SIG-M5 (cell line): ENCODE results near the gene C10orf105.
A peak's percentile ranks its signal among the peaks of the same experiment; 100 is the strongest.

Experiments
- DNase-seq: peaks from one replicate; lab custom pipeline; 2025; lab: John Stamatoyannopoulos, UW

Gene C10orf105

DNA sequence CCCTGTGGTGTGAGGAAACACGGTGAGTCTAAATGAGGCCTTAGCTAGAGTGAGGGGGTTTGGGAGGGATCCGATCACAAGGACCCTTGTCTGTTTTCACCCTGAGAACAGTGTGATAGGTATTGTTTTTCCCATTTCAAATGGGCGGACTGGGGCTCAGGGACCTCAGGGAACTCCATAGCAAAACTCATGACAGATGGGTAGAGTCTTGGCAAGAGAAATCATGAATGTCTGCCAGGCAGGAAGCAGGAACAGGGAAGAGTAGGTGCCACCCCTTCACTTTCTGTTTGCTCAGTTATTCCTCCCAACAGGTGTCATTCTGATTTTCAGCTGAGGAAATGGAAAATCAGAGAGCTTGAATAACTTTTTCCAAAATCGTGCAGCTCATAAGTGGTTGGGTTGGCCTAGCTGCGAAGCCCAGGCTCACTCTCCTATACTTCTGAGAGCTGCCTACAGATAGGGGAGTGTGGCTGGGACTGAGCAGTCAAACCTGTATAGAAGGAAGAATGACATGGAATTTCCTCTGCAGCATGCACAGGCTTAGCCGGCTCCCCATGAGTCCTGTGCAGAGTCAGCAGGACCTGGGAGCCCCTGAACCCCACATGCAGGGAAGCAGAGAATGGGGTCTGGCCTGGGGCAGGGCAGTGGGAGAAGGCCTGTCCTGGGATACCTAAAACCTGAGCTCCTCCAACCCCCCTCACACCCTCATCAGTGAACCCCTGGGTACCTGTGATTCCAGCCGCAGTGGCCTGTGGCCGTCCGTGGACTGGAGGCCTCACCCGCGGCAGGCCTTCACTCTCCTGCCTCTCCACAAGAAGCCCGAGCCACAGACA lies 17.6 kb upstream of the C10orf105 start:
- no peak for DNase-seq

DNA sequence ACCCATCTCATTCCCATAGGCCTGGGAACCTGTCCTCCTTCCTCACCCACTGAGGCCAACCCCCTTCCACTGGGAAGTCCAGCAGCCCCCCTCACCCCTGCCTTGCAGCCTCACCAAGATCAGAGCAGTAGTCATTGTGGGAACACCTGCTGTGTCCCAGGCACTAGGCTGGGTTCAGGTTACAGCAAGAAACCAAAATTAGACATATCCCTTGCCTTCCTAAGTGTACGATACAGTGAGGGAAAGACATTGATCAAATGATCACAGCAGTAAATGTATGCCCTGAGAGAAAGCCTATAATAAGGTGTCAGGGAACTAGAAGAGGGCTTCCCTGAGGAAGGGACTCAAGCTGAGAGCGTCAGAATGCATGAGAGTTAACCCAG lies 17.0 kb upstream of the C10orf105 start:
- DNase-seq, result no peak

DNA sequence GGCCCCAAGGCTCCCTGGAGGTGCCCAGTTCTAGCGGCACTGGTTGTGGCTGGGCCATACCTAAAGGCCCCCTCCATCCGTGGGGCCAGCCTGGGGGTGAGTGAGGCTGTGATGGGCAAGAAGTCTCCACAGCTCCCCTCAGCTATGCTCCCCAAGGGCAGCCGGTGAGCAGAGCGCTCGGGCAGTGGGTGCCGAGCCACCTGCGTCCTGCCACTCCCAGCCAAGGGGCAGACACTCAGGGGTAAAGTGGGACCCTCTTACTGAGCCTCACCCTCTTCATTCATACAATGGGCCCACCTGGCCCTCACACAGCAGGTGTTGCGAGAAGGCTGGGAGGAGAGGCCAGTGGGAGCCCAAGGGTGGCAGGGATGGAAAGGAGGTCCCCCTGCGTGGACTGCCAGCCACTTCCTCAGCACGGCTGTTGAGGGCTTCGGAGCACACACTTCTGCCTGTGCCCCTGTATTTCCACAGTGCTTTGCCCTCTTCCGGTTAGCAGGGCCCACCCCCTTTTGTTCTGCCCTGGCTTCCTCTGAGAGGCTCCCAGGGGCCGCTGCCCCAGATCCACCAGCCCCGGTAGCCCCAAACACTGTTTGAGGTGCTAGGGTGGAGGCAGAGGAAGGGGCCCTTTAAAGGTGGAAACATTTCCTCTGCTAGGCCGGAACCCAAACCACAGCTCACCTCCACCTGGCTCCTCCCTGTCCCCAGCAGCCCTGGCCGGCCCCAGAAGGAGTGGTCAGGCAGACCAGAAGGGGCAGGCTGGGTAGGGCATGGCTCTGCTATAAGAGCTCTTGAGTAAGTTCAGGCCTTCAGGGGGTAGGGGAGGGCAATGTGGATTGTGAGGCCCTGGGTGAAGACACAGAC lies 16.4 kb upstream of the C10orf105 start:
- no peak for DNase-seq

DNA sequence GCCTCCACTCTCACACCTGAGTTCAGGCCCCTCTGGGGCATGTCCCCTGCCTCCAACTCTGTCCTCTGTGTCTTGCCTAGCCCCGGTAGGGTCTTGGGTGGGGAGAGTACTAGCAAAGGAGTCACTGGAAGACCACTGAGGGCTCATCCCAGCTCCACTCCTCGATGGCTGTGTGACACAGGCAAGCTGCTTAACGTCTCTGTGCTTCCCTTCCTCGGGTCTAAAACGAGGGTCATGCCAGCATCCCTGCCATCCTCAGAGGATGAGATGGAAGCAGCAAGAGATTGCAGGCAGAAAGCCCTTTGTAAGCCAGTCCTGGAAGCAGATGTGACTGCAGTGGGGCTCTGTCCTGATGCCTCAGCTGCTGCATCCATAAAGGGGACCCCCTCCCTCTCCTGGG lies 15.2 kb upstream of the C10orf105 start:
- no peak for DNase-seq

DNA sequence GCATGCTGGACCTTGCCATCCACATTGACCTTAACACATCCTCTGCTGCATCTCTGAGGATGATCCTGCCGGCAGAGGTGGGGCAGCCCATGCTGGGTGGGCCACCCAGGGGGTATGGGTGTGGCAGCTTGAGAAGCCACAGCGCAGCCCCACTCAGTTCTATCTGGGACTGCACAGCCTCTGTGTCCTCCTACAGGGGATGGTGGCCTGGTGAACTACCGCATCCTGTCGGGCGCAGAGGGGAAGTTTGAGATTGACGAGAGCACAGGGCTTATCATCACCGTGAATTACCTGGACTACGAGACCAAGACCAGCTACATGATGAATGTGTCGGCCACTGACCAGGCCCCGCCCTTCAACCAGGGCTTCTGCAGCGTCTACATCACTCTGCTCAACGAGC lies 12.2 kb upstream of the C10orf105 start:
- no peak for DNase-seq

DNA sequence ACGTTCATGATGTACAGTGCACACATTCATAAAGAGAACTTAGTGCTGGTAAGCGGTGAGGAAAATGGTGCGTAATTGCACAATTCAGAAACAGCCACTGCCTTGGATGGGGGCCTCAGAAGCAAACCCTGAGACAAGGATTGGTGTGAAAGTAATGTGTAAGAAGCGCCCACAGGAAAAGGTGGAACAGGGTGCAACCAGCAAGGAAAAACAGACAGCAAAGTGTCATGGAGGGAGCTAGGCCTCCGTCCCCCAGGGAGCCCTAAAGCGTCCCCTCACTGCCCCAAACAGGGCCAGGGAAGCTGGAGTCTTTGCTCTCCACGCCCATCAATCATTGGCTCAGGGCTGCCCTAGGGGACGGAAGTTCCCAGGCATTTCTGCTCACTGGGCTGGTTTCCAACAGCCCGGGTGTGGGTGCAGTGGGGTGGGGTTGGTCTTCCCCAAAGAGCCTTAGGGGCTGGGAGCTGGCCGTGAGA lies 9.6 kb upstream of the C10orf105 start:
- peak; percentile 22 for DNase-seq

DNA sequence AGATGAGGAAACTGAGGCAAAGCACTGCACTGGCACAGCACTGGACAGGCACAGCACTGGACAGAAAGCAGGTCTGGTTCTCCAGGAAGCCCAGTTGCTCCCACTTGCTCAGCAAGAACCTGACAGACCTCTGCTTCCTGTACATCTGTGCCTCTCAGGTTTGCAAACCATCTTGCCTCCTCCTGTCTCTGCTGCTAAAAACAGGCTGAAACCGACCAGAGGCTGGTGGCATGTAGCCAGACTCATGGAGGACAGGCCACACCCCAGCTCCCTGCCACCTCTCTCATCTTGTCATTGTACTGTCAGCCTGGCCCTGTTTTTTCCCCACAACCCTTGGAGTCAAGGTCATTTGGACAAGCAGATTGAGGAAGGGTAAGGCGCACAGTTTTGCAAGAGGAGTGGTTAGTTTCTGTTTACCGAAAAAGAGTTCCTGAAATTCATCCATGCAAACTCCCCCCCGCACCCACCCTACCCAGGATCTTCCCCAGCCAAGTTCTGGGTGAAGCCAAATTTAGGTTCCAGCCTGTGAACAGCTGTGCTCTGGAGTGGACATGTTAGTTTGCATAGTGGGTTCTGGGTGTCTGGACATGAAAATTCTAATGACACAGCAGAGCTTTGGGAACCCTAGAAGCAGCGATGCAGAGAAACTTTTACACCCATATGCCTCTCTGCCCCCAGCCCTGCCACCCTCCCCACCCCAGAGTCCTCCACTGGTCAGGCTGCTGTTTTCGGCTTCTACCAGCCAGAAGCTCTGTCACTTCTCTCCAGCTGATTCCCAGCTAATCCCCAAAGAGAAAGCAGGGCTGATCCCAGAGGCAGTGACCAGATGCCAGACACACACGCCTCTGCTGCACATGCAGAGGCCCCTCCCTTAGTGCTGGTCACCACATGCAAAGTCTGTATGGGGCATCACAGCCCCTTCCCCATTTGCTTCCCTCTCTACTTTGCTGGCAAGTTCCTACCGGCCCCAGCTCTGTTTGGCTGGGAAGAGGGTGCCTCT lies 8.5 kb upstream of the C10orf105 start:
- peak; percentile 28 for DNase-seq

DNA sequence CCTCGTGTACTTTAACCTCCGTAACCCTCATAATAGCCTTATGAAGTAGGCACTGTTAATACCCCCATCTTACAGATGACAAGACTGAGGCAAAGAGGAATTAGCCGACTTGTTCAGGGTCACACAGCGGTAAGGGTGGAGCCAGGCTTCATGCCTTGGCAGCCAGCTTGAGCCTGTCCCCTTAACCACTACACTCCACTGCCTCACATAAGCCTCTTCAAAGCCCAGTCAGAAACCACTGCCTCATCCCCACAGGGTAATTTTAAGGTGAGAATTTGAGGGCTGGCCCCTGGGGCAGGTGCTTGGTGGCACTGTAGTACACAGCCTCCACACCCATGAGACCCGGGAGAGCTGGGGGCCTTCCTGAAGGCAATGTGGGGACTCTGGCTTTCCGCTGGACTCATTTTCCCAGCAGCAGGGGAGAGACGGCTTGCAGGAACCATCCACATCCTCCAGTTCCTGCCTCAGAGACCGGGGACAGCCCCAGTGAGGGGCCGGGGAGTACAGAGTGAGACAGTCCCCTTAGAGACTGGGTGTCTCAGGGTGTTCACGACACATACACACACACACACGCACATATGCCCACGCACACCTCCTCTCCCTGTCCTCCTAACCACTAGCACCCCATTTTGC lies 7.6 kb upstream of the C10orf105 start:
- no peak for DNase-seq

DNA sequence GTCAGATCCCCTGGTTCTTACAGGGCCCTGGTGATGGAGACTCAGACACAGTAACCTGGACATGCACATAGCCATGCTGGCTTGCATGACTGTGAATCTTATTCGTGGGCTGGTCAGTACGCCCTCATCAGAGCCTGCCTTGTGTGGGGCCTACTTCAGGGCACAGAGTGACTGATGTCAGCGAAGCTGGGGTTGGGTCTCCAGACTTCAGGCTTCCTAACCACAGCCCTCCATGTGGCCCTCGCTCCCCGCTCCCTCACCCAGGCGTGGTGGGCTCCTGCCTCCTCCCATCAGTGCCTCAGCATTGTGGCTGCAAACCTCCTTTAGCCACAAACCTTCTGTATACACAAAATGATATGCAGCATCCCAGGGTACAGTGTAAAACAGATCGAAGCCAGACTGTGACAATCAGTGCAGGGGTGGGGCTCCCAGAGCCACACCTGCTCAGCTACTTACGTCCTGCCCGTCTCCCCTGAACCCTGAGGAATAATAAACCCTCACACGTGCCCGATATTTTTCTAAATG lies 7.1 kb upstream of the C10orf105 start:
- no peak for DNase-seq

DNA sequence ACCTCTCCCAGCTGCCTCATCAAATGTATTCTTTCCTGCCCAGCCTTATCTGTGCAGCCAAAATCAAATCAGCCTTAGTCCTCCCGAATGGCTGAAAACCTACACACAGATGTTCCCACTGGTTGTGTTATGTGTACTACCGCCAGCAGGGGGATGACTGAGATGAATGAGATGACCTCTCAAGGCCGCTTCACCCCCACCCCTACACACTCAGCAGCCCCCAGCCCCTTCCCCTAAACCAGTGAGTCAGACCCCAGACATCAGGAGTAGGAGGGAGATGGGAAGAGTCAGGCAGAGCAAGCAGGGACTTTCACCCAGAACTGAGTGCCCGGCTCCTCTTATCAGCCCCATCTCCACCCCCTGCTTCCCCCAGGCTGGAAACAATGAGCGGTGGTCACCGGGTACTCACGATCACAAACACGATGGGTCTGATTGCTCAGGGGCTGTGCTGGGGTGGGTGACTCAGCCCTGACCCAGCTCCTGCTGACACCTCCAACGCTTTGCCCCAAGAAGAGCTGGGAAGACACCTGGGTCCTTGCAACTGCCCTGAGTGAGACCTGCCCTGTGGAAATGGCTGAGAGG lies 6.5 kb upstream of the C10orf105 start:
- no peak for DNase-seq

DNA sequence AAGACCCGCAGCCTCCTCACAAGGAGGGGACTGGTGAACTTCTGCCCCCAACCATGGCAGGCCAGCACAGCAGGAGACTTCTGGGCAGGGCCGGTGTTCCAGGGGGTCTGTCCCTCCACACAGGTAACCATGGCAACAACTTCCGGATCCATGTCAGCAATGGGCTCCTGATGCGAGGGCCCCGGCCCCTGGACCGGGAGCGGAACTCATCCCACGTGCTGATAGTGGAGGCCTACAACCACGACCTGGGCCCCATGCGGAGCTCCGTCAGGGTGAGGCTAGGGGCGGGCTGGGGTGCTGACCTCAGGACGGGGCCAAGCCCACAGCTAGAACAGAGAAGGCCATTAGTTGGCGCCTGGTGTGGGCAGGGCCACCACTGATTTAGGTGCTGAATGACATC lies 5.7 kb upstream of the C10orf105 start:
- DNase-seq, result no peak

DNA sequence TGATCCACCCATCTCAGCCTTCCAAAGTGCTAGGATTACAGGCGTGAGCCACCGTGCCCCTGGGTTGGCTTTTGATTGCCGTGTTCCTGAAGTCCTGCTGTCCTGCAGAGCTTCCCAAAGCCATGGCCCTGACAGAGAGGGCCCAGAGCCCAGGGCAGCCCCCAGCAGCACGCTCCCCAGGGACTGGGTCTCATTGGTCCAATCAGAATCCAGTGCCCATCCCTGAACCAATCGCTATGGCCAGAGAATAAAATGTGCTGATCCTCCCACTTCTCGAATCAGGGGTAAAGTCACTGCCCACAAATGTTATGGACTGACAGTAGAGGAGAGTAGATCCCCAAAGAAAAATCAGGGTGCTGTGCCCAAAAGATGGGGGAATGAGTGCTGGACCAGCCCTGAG lies 5.0 kb upstream of the C10orf105 start:
- DNase-seq, result no peak

DNA sequence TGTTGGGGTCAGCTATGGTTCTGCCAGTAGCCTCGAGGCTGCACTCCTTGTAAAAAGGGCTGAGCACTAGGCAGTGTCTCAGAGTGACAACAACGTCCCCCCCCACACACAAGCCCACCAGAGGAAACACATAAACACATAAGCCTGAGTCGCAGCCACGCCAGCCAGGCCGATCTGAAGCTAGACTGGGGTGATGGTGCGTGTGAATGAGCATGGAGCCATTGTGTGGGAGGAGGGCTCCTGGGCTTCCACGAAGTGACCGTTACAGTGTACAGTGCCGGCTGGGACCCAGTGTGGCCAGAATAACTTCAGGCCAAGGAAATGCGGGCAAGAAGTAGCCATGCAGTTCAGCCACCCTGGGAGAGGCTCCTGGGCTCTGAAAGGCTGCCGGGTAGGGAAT lies 3.7 kb upstream of the C10orf105 start:
- no peak for DNase-seq

DNA sequence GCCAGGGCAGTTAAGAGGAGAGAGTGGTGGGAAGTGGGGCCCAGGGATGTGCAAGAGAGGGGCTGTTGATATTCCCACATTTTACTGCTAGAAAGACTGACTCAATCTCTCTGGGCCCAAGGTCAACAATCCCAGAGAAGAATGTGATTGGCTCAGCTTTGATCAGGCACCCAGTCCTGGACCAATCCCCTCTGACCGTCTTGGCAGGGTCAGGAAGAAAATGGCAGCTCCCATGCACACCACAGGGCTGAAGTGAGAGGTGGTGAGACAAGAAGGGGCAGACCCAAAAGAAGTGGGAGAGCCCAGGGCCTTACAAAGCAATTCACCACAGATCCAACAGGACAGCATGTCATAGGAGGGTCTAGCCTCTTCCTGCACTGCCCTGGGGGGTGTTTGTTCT lies 3.3 kb upstream of the C10orf105 start:
- DNase-seq, result no peak

DNA sequence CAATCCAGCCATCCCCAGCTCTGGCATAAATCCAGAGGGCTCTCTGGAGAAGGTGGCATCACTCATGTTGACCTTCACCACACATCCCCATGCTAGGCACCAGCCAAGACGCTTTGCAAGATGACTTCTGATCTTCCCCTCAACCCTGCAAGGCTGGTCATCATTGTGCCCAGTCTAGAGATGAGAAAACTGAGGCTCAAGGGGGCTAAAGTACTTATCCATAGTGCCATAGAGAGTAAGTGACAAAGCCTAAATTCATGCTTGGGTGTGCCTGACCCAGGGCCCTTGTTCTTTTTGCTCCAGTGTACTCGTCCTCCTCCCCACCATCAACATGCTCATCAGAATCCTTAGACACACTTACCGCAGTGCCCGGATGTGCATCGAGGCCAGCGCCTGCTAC lies 1.7 kb upstream of the C10orf105 start:
- DNase-seq, result no peak

DNA sequence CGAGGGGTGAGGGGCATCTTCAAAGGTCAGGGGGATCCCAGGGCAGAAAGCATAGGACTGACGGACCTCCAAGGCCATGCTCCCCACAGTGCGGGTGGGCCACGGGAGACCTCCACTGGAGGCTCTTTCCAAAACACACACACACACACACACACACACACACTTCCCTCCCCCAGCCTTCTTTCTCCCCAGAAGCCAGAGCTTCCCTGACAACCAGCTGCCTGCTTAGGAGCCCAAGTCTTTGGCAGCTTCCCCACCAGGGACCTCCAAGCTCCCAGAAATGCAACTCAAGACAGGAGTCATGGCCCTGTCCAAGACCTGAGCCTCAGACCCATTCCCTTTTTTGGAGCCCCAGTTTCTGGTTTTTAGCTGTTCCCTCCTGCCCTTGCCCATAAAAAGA lies 710 bp upstream of the C10orf105 start:
- no peak for DNase-seq

DNA sequence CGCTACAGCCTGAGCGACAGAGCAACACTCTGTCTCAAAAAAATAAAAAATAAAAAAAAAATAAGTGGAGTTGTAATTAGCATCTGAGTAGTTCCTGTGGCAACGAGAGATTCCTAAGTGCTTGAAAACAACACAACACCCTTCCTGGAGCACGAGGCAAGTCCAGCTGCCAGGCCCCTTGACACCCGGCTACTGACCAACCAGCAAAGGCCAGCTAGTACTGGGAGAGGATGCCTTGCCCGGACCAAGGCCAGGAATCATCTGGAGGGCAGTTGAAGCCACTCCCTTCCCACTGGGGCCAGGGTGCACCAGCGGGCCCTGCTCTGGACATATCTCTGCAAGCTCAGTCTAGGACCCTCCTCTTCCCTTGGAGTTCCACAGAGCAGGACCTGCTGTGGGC lies 536 bp downstream of the C10orf105 start:
- DNase-seq, result no peak

DNA sequence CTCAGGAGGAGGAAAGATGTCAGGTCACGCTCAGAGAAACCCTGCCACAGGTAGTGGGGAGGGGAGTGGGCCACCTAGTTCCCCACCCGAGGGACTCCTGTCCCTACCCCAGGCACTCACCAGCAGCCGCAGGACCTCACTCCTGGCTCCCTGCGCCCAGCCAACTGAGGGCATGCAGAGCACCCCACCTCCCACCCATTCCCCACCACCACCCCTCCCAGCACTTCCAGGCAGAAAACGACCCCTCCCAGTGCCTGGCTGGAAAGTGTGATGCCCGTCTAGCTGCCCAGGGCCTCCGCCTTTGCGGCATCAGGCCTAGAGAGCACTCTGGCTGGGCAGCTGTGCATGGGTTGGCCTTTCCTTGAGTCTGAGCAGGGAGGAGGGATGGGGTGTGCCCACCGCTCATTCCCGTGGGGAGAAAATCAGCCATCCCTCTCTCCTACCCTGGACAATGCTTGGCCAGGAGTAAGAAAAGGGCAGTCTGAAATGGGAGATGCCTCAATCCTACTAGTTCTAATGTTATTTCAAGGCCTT lies 1.3 kb downstream of the C10orf105 start:
- DNase-seq, result no peak

DNA sequence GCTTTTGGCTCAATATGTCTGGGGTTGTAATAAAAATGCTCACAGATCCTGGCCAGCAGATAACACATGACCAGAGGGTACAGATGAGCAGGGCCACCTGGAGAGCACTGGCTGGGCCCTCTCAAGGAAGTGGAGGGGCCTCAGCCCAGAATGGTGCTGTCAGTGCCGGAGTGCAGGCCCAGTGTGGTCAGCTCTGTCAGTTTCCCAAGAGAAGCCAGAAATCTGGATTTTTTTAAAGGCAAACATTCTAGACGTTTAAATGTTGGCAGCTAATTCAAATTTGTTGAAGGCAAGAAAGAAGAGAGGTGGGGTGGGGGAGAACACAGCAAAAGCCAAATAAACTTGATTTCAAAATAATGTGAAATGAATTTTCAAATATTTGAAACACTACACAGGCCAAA lies 2.0 kb downstream of the C10orf105 start:
- no peak for DNase-seq

DNA sequence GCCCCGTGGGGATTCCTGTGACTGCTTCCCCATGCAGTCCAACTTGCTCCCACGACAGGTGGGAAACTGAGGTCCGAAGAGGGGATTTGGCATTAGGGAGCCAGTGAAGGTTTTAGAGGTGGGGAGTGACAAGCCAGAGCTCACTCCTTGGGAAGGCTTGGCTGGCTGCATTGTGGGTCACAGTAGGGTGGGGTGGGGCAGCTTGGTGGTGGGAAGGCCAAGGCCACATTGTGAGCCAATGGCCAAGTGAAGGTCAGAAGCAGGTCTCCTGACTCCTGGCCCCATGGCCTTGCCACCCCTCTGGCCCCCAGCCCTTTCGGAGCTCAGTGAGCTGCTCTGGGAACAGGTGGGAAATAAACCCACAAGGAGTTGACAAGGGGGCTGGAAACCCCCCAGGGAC lies 2.5 kb downstream of the C10orf105 start:
- DNase-seq, result no peak

DNA sequence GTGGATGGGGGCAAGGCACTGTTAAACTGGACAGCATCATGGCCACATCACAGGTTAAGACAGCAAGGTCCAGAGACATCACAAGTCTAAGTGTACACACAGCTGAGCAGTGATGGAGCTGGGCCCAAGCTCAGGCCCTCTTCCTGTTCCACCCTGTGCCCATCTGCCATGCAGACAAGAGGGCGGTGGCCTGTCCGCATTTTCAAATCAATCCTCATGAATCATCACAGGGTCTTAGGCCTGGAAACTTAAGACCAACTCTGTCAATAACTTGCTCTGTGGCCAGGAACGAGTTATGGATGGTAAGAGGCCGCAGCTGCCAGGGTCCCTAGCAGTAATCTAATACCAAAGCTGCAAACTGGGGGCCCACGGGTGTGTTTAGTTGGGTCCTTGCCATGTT lies 3.2 kb downstream of the C10orf105 start:
- no peak for DNase-seq
